T-helper 17 cell (primary cell): ENCODE measurements around the gene LRRC17. TPM values are rescaled to one million over a fixed set of nuclear protein-coding genes. Genes with fewer than 3 reads are reported as not detected.
"Not testable (repeated sequence)": the region's sequence is repeated elsewhere in the genome, so short reads cannot be mapped to it uniquely, and the experiment has no call there.

Experiments used
- ATAC-seq: fragments of 150-1000 bp; cut with Tn5 transposase; 2 replicates; pipeline ENCODE4 v1.10.0; 2021; ENCODE audit warnings: mild to moderate bottlenecking, moderate library complexity
- DNase-seq, 3 donors: peaks; one replicate each; pipeline versions ENCODE4 v3.0.0 to v3.0.0-alpha.2; 2020 to 2021
- H3K9me3 ChIP-seq: one replicate; pipeline ENCODE4 v1.7.0; 2013; ENCODE audit warnings: low read length, mild to moderate bottlenecking; ENCODE audit not compliant: control insufficient read depth, poor library complexity, severe bottlenecking
- H3K27ac Mint-ChIP-seq: one replicate; pipeline ENCODE4 v1.8.0; 2022; ENCODE audit warnings: mild to moderate bottlenecking, moderate library complexity, mixed read lengths
- H3K27me3 Mint-ChIP-seq: one replicate; pipeline ENCODE4 v1.8.0; 2022; ENCODE audit warnings: mixed read lengths
- H3K36me3 Mint-ChIP-seq: one replicate; pipeline ENCODE4 v1.8.0; 2022; ENCODE audit warnings: low read depth, mixed read lengths
- H3K4me1 Mint-ChIP-seq: one replicate; pipeline ENCODE4 v1.8.0; 2022; ENCODE audit warnings: mild to moderate bottlenecking, mixed read lengths
- H3K4me3 Mint-ChIP-seq: one replicate; pipeline ENCODE4 v1.8.0; 2022; ENCODE audit warnings: mild to moderate bottlenecking, moderate library complexity, mixed read lengths
- total RNA-seq, 4 donors: library from RNA in 2 of 4; stranded (reverse) in 2 of 4; gene quantifications; one replicate each; pipeline ENCODE4 v1.2.3 and lab custom pipeline; 2022 to 2026

LRRC17 gene
- total RNA-seq, 2 donors from 2014 or later = 0.86 TPM; not detected in 1

DNA sequence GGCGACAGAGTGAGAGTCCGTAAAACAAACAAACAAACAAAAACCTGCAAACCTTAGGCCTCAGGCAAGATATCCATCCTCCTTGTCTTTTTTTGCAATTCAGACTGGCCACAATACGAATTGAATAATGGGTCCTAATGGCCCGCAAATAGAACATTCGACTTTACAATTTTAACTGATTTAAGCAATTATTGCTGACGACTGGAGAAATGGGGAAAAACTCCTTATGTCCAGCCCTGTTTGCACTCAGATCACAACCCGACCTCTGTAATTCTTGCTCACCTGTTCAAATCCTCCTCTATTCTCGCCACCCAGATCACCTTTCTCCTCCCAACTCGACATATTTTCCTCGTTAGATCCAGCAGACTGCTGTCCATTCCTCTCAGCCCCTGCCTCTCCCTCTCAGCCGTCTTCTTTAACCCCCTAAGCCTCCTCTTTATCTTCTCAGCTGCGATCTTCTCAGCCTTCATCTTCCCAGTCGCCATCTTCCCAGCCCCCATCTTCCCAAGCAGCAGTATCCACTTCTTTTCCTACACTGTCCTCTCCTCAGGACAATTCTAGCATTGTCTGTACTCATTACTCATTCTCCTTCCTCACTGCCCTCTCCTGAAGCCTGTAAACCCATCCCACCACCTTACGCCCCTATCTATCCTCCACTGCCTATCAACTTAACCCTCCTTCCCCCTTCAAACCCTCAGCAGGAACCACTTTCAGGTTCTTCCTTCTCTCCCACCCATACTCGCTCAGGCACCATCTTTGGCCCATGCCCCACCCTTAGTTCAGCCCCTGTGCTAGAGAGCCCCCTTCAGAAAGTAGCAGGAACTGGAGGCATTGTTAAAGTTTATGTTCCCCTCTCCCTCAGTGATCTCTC is 61.8 kb downstream of the LRRC17 start:
- H3K36me3 Mint-ChIP-seq = peaks cover 4% of the 10 kb centered on the region
- peaks cover 19% of the 10 kb centered on the region for H3K27me3 Mint-ChIP-seq
- no peaks in the 10 kb centered on the region for H3K9me3 ChIP-seq
- ATAC-seq (no peak), DNase-seq (no peak)
- no peak overlapping the region for H3K27ac Mint-ChIP-seq
- no peak overlapping the region for H3K4me3 Mint-ChIP-seq
- H3K4me1 Mint-ChIP-seq = no peaks in the 10 kb centered on the region

GRCh38 chr7:102975854-102976253 is 63.1 kb downstream of the LRRC17 start:
- H3K9me3 ChIP-seq = no peaks in the 10 kb centered on the region
- Mint-ChIP-seq H3K27me3 (peaks cover 19% of the 10 kb centered on the region), H3K27ac (no peak overlapping the region), H3K4me3 (no peak overlapping the region), H3K36me3 (peaks cover 4% of the 10 kb centered on the region), H3K4me1 (no peaks in the 10 kb centered on the region)
- DNase-seq (no peak), ATAC-seq (no peak)

GRCh38 chr7:102976493-102976892 is 63.7 kb downstream of the LRRC17 start:
- H3K36me3 Mint-ChIP-seq = peaks cover 4% of the 10 kb centered on the region

DNA sequence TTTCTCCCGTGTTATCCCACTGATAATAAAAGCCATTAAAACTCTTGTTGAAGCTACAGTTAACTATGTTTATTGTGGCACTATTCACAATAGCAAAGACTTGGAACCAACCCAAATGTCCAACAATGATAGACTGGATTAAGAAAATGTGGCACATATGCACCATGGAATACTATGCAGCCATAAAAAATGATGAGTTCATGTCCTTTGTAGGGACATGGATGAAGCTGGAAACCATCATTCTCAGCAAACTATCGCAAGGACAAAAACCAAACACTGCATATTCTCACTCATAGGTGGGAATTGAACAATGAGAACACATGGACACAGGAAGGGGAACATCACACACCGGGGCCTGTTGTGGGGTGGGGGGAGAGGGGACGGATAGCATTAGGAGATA is 64.8 kb downstream of the LRRC17 start:
- not testable (repeated sequence) for H3K27ac Mint-ChIP-seq, H3K4me1 Mint-ChIP-seq, DNase-seq, H3K36me3 Mint-ChIP-seq, H3K4me3 Mint-ChIP-seq, H3K9me3 ChIP-seq, ATAC-seq
- peaks cover 19% of the 10 kb centered on the region for H3K27me3 Mint-ChIP-seq

More at GRCh38 chr7:102976493-102976892, 63.7 kb downstream of the LRRC17 start:
- H3K4me3 Mint-ChIP-seq = no peak overlapping the region
- peaks cover 19% of the 10 kb centered on the region for H3K27me3 Mint-ChIP-seq
- no peaks in the 10 kb centered on the region for H3K9me3 ChIP-seq
- ATAC-seq (no peak), DNase-seq (no peak)
- H3K4me1 Mint-ChIP-seq = no peaks in the 10 kb centered on the region
- no peak overlapping the region for H3K27ac Mint-ChIP-seq

- DNase-seq (no peak), ATAC-seq (no peak)
- Mint-ChIP-seq H3K27me3 (peaks cover 19% of the 10 kb centered on the region), H3K27ac (no peak overlapping the region), H3K36me3 (peaks cover 4% of the 10 kb centered on the region), H3K4me3 (no peak overlapping the region), H3K4me1 (no peaks in the 10 kb centered on the region)
- H3K9me3 ChIP-seq = no peaks in the 10 kb centered on the region
Measured at GRCh38 chr7:102978284-102978683, 65.5 kb downstream of the LRRC17 start.

- peaks cover 15% of the 10 kb centered on the region for H3K27me3 Mint-ChIP-seq
- DNase-seq = no peak
- no peaks in the 10 kb centered on the region for H3K9me3 ChIP-seq
- no peak for ATAC-seq
- H3K4me3 Mint-ChIP-seq = no peak overlapping the region
- H3K36me3 Mint-ChIP-seq = peaks cover 1% of the 10 kb centered on the region
- no peaks in the 10 kb centered on the region for H3K4me1 Mint-ChIP-seq
- no peak overlapping the region for H3K27ac Mint-ChIP-seq
Measured at GRCh38 chr7:102979670-102980069, 66.9 kb downstream of the LRRC17 start.

GRCh38 chr7:102981451-102981850 is 68.7 kb downstream of the LRRC17 start:
- H3K27me3 Mint-ChIP-seq = peaks cover 4% of the 10 kb centered on the region
- DNase-seq (no peak), ATAC-seq (no peak)
- H3K4me3 Mint-ChIP-seq = no peak overlapping the region
- H3K4me1 Mint-ChIP-seq = no peaks in the 10 kb centered on the region
- H3K36me3 Mint-ChIP-seq = no peaks in the 10 kb centered on the region
- H3K9me3 ChIP-seq = no peaks in the 10 kb centered on the region
- no peak overlapping the region for H3K27ac Mint-ChIP-seq

DNA sequence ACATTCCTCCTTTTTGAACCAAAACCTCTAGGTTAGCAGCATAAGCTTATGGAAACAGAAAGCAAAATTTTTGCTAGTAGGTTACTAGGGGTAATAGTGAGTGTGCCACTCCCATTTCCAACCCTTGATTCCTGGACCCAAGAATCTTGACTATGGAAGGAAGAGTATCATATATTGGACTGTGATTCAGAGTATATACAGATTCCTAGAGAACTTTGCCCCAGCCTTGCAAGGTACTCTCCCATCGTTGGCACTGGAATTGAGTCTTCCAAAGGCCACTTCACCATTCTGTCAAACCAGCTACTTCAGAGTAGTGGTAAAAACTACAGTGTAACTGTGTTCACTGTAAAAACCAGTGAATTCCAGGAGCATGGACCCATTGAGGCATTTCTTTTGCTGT is 69.4 kb downstream of the LRRC17 start:
- Mint-ChIP-seq H3K27ac (no peak overlapping the region), H3K36me3 (no peaks in the 10 kb centered on the region), H3K4me1 (no peaks in the 10 kb centered on the region), H3K4me3 (no peak overlapping the region), H3K27me3 (peaks cover 5% of the 10 kb centered on the region)
- no peak for DNase-seq
- no peaks in the 10 kb centered on the region for H3K9me3 ChIP-seq
- ATAC-seq = no peak

- no peaks in the 10 kb centered on the region for H3K9me3 ChIP-seq
- peaks cover 5% of the 10 kb centered on the region for H3K27me3 Mint-ChIP-seq
- no peaks in the 10 kb centered on the region for H3K36me3 Mint-ChIP-seq
- H3K27ac Mint-ChIP-seq = no peak overlapping the region
- no peaks in the 10 kb centered on the region for H3K4me1 Mint-ChIP-seq
- H3K4me3 Mint-ChIP-seq = no peak overlapping the region
- ATAC-seq = no peak
- no peak for DNase-seq
Measured at GRCh38 chr7:102983602-102984001, 70.8 kb downstream of the LRRC17 start.

GRCh38 chr7:102985176-102985783 is 72.5 kb downstream of the LRRC17 start:
- DNase-seq (no peak), ATAC-seq (no peak)
- H3K9me3 ChIP-seq = no peaks in the 10 kb centered on the region
- no peak overlapping the region for H3K27ac Mint-ChIP-seq
- H3K27me3 Mint-ChIP-seq = peaks cover 5% of the 10 kb centered on the region
- no peaks in the 10 kb centered on the region for H3K4me1 Mint-ChIP-seq
- H3K36me3 Mint-ChIP-seq = no peaks in the 10 kb centered on the region
- H3K4me3 Mint-ChIP-seq = no peak overlapping the region

DNA sequence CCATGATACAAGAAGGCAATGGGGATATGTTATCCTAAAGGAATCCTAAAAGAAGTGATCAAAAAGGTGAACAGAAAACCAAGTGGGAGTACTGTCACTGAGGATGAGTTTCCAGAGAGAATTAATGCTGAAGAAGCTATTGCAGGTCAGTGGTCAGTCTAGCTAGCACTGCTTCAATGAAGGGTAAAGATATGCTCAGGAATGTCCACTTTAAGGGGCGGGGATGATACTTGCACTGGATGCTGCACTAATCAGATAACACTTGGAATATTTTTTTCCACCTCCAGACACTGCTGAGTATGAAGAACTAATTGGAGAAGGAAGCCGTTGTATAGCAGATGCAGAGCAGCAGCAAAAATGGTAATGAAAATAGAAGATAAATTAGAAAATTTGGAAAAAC is 75.3 kb downstream of the LRRC17 start:
- DNase-seq (no peak), ATAC-seq (no peak)
- no peak overlapping the region for H3K27ac Mint-ChIP-seq
- H3K27me3 Mint-ChIP-seq = peaks cover 5% of the 10 kb centered on the region
- no peaks in the 10 kb centered on the region for H3K36me3 Mint-ChIP-seq
- no peaks in the 10 kb centered on the region for H3K9me3 ChIP-seq
- H3K4me3 Mint-ChIP-seq = no peak overlapping the region
- H3K4me1 Mint-ChIP-seq = no peaks in the 10 kb centered on the region

GRCh38 chr7:102988631-102989560 is 76.1 kb downstream of the LRRC17 start:
- Mint-ChIP-seq H3K4me3 (no peak overlapping the region), H3K4me1 (no peaks in the 10 kb centered on the region), H3K36me3 (no peaks in the 10 kb centered on the region), H3K27me3 (peaks cover 5% of the 10 kb centered on the region), H3K27ac (no peak overlapping the region)
- DNase-seq (no peak), ATAC-seq (no peak)
- H3K9me3 ChIP-seq = no peaks in the 10 kb centered on the region

- H3K9me3 ChIP-seq = no peaks in the 10 kb centered on the region
- H3K27me3 Mint-ChIP-seq = peaks cover 5% of the 10 kb centered on the region
- ATAC-seq = no peak
- H3K4me3 Mint-ChIP-seq = no peak overlapping the region
- no peaks in the 10 kb centered on the region for H3K36me3 Mint-ChIP-seq
- H3K27ac Mint-ChIP-seq = no peak overlapping the region
- no peaks in the 10 kb centered on the region for H3K4me1 Mint-ChIP-seq
- DNase-seq = no peak
Measured at GRCh38 chr7:102990642-102991041, 77.8 kb downstream of the LRRC17 start.
